Nephron (organoid): Measurements from ENCODE around the gene ATP6V1G3.
"Not testable (repeated sequence)": the region's sequence is repeated elsewhere in the genome, so short reads cannot be mapped to it uniquely, and the experiment has no call there.

Experiments used
- H3K27ac Mint-ChIP-seq, 3 experiments: 2 replicates each; pipeline ENCODE4 v1.8.0; 2020; ENCODE audit warnings: mixed read lengths in 3 of 3, mild to moderate bottlenecking in 2 of 3, moderate library complexity in 1 of 3
- H3K27me3 Mint-ChIP-seq: 2 replicates; pipeline ENCODE4 v1.8.0; 2021; ENCODE audit warnings: low read depth, mild to moderate bottlenecking, moderate library complexity, mixed read lengths
- H3K36me3 Mint-ChIP-seq: 2 replicates; pipeline ENCODE4 v1.8.0; 2020; ENCODE audit warnings: low read depth, mixed read lengths
- H3K4me1 Mint-ChIP-seq: 2 replicates; pipeline ENCODE4 v1.8.0; 2020; ENCODE audit warnings: mixed read lengths
- H3K4me3 Mint-ChIP-seq, 3 experiments: 2 replicates each; pipeline ENCODE4 v1.8.0; 2020; ENCODE audit warnings: mild to moderate bottlenecking in 3 of 3, mixed read lengths in 3 of 3, moderate library complexity in 2 of 3
- H3K9me3 Mint-ChIP-seq: 2 replicates; pipeline ENCODE4 v1.8.0; 2020; ENCODE audit warnings: mixed read lengths
- TF ChIP-seq, protein P1 (sequence below), 3 experiments: fragments of 200-600 bp; sonication (generic); IDR thresholded peaks; one replicate each; pipeline ENCODE4 v1.5.0; 2021; ENCODE audit warnings: antibody characterized with exemption in 3 of 3; ENCODE audit not compliant: unreplicated experiment in 3 of 3

The ATP6V1G3 gene

DNA sequence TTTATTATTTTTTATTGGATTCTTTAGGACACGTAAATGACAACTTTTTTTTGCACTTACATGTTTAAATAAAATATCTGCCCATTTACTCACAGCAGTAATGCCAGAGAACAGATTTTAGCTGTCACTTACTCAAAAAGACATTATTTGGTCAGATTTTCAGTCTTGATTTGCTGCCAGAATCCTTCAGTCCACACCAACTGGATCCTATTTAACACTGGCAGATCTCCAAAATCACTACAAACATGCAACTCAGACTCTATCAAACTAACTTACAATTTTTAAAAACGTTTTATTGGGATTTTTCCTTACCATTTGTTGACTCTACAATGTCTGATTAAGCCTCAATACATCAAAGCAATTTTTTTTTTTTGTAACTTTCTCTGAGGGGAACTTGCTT is 11.1 kb downstream of the ATP6V1G3 start:
- TF ChIP-seq, protein P1, sequence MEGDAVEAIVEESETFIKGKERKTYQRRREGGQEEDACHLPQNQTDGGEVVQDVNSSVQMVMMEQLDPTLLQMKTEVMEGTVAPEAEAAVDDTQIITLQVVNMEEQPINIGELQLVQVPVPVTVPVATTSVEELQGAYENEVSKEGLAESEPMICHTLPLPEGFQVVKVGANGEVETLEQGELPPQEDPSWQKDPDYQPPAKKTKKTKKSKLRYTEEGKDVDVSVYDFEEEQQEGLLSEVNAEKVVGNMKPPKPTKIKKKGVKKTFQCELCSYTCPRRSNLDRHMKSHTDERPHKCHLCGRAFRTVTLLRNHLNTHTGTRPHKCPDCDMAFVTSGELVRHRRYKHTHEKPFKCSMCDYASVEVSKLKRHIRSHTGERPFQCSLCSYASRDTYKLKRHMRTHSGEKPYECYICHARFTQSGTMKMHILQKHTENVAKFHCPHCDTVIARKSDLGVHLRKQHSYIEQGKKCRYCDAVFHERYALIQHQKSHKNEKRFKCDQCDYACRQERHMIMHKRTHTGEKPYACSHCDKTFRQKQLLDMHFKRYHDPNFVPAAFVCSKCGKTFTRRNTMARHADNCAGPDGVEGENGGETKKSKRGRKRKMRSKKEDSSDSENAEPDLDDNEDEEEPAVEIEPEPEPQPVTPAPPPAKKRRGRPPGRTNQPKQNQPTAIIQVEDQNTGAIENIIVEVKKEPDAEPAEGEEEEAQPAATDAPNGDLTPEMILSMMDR (IDR thresholded peaks at IDR 0.05; ENCODE audit: unreplicated experiment in 3 of 3) = no peak
- Mint-ChIP-seq H3K27ac (peak overlapping the region; percentile 37 to 83 (median 70)), H3K27me3 (no peaks in the 10 kb centered on the region), H3K4me1 (peaks cover 50% of the 10 kb centered on the region), H3K36me3 (no peaks in the 10 kb centered on the region), H3K9me3 (no peaks in the 10 kb centered on the region), H3K4me3 (peak overlapping the region in 1 of 3 experiments; percentile 9)

DNA sequence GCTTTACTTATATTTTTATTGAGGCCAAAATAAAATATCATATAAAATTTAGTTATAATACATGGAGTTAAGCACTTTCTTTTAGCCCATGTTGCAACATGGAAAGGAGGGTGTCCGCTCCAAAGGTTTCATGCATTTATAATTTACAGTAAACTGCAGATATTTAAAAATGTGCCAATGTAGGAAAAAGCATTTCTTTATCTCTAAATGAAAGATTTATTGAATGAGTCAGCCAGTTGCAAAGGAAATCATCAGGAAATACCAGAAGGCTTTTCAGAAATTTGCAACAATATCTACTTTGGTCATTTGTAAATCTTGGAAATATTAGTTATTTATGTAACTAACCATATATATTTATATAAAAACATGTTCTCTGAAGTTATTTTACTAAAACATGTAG is 12.1 kb downstream of the ATP6V1G3 start:
- TF ChIP-seq, protein P1 (IDR thresholded peaks at IDR 0.05; ENCODE audit: unreplicated experiment in 3 of 3) = no peak
- Mint-ChIP-seq H3K4me1 (peaks cover 43% of the 10 kb centered on the region), H3K27ac (no peak overlapping the region), H3K36me3 (no peaks in the 10 kb centered on the region), H3K4me3 (no peak overlapping the region), H3K9me3 (no peaks in the 10 kb centered on the region), H3K27me3 (no peaks in the 10 kb centered on the region)

DNA sequence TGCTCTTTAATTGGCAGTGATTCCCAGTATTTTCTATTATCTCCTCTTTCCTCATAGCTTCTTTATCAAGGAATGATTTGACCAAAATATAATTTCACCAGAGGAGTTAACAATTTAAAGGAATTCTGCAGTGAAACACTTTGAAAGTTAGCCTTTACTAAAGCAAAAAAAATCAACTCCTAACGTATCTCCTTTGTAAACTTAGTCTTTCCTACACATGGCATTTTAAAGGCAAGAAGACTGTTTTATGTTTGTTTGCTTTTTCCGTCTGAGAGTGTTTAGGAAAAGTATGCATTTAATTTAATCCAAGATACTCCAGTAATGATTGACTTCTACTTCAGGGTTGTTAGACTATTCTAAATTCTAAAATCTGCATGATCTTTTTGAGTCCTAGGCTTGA is 15.9 kb downstream of the ATP6V1G3 start:
- Mint-ChIP-seq H3K4me1 (peaks cover 14% of the 10 kb centered on the region), H3K36me3 (no peaks in the 10 kb centered on the region), H3K9me3 (no peaks in the 10 kb centered on the region), H3K4me3 (no peak overlapping the region), H3K27ac (peak overlapping the region in 1 of 3 experiments; percentile 40), H3K27me3 (no peaks in the 10 kb centered on the region)
- TF ChIP-seq, protein P1 (IDR thresholded peaks at IDR 0.05; ENCODE audit: unreplicated experiment in 3 of 3) = no peak

DNA sequence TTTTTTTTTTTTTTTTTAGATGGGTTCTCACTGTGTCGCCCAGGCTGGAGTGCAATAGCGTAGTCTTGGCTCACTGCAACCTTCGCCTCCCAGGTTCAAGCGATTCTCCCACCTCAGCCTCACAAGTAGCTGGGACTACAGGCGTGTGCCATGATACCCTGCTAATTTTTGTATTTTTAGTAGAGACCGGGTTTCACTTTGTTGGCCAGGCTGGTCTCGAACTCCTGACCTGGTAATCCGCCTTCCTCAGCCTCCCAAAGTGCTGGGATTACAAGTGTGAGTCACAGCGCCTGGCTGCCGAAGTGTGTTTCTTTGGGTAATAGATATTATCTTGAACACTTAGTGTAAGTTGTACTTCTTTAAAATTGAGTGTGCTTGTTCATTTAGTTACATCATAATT is 16.4 kb downstream of the ATP6V1G3 start:
- H3K4me1 Mint-ChIP-seq, H3K27ac Mint-ChIP-seq, H3K36me3 Mint-ChIP-seq, H3K4me3 Mint-ChIP-seq, H3K9me3 Mint-ChIP-seq, H3K27me3 Mint-ChIP-seq: not testable (repeated sequence)

DNA sequence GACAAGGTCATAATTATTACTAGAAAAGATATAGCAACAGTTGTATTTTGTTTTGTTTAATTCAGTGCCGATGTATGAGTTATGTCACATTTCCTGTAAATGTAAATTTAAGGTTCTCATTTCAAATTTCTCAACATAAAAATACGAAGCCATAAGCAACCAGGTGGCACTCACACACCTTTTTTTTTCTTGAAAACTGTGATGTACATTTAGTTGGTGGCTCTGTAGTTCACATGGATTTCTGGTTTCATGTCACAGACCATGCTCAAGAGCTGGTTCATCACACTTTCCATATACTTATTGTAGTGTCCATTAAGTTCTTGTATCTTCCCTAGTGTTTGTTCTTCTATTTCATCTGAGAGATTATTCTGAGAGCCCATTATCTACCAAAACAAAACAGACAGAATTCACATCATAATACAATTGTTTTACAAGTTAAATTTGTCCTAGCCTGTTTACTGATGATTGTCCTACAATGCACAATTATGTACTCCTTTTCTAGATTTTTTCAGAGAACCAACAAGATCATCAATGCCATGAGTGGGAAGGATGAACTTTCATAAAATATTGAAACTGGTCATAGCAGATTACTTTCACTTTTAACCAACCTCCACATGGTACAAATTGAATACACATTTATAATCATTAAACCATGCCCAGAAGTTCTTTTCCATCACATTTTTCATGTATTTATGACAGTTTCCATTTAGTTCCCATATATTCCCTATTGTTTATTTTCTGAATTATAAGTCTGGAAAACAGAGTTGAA is 17.1 kb downstream of the ATP6V1G3 start:
- peak overlapping the region in 1 of 3 experiments; percentile 14 for H3K27ac Mint-ChIP-seq
- no peaks in the 10 kb centered on the region for H3K36me3 Mint-ChIP-seq
- H3K4me1 Mint-ChIP-seq = peaks cover 10% of the 10 kb centered on the region
- TF ChIP-seq, protein P1 (IDR thresholded peaks at IDR 0.05; ENCODE audit: unreplicated experiment in 3 of 3) = no peak
- no peak overlapping the region for H3K4me3 Mint-ChIP-seq
- H3K9me3 Mint-ChIP-seq = no peaks in the 10 kb centered on the region
- H3K27me3 Mint-ChIP-seq = no peaks in the 10 kb centered on the region

DNA sequence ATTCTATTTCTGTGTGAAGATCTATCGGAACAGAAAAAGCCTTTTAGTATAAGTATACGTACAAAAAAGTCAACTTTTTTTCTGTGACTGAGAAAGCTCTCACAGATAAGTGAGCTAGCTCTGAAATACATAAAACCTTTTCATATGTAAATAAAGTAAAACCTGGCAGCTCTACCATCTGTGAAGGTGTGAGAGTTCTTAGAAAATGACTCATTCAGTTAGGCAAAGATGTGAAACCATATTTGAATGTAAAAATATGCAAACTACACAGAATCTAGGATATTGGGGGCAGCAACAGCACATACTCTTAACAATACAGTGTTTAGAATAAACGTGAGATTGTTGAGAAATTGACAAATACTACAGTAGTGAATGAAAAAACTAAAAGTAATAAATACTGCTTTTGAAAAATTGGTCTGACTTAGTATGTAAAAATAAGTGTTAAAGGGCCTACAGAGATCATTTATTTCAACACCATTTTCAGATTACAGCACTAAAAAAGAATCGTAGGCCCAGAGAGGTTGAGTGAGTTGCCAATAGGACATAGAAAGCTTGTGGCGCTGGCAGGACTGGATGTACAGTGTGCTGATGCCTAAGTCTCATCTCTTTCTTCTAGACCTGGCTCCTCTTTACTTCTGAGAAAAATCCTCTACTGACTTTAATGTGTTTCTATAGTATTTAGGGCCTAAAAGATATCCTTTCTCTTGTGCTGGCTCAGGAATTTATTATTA is 19.8 kb downstream of the ATP6V1G3 start:
- H3K4me1 Mint-ChIP-seq = no peaks in the 10 kb centered on the region
- H3K27me3 Mint-ChIP-seq = no peaks in the 10 kb centered on the region
- no peaks in the 10 kb centered on the region for H3K36me3 Mint-ChIP-seq
- TF ChIP-seq, protein P1 (IDR thresholded peaks at IDR 0.05; ENCODE audit: unreplicated experiment in 3 of 3) = no peak
- H3K9me3 Mint-ChIP-seq = no peaks in the 10 kb centered on the region
- no peak overlapping the region for H3K4me3 Mint-ChIP-seq
- no peak overlapping the region for H3K27ac Mint-ChIP-seq
